WERI-Rb-1 (cell line): Measurements from ENCODE around the gene DGKI.

Experiments
- DNase-seq: peaks from one replicate; pipeline ENCODE4 v3.0.0-alpha.2; 2020
- H3K27ac ChIP-seq: fragments of 250-450 bp; sonication (Bioruptor Pico); 2 replicates; pipeline ENCODE4 v1.5.1; 2020; ENCODE audit warnings: mild to moderate bottlenecking, moderate library complexity
- H3K27me3 ChIP-seq: fragments of 250-450 bp; sonication (Bioruptor Pico); 2 replicates; pipeline ENCODE4 v1.5.1; 2021; ENCODE audit warnings: mild to moderate bottlenecking, low read depth, moderate library complexity; ENCODE audit not compliant: insufficient read depth, severe bottlenecking
- H3K36me3 ChIP-seq: fragments of 250-450 bp; sonication (Bioruptor Pico); 2 replicates; pipeline ENCODE4 v1.5.1; 2020; ENCODE audit warnings: mild to moderate bottlenecking, moderate library complexity
- H3K4me3 ChIP-seq: 2 replicates; pipeline ENCODE4 v1.5.1; 2011; ENCODE audit warnings: low read depth, mild to moderate bottlenecking, control low read depth, low read length
- H3K9me3 ChIP-seq: fragments of 250-450 bp; sonication (Bioruptor Pico); 2 replicates; pipeline ENCODE4 v1.5.1; 2021; ENCODE audit warnings: mild to moderate bottlenecking, moderate library complexity; ENCODE audit not compliant: severe bottlenecking
- CTCF ChIP-seq: IDR thresholded peaks from 2 replicates; pipeline ENCODE4 v1.5.1; 2011; ENCODE audit warnings: low read depth, mild to moderate bottlenecking, control low read depth, inconsistent platforms, low read length

DGKI gene

DNA sequence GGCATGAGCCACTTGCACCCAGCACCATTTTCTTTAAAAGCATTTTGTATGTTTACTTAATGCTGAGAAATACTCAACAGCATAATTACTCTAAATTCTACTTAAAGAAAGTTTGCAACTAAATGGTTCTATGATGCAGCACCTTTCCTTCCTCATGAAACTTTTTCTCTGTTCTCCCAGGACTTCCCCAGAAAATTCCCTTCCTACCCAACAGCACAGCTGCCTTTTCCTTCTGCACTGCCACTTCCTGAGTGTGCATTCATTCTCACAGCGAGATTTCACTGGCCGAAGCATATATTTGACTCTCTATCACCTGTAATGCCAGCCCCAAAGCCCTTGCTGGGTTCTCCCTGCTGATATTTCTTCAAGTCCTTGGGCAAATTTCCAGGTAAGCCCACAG, 41.5 kb upstream of the DGKI start:
- TF ChIP-seq CTCF: no peak
- Histone ChIP-seq H3K4me3 (no peak overlapping the region), H3K27me3 (no peaks in the 10 kb centered on the region), H3K27ac (no peak overlapping the region), H3K9me3 (no peaks in the 10 kb centered on the region), H3K36me3 (no peaks in the 10 kb centered on the region; the same call in 1 of the 2 replicates)
- no peak for DNase-seq

DNA sequence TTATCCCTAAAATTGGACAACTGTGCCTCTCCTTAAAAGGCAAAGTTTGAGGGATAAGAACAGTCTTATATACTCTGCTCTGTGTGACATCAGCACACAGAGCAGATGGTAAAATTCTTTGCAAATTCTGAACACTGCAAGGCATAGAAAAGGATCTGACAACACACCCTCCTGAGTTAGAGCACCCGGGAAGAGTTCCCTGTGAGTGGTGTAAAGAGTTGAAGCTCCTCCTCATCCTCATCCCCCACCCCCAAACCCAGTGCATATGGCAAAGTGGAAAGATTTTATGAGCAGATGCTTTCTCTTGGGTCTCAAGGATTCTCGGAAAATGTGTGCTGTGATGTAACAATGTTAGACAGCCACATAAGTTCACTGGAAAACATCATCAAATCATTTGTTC, 40.0 kb upstream of the DGKI start:
- no peaks in the 10 kb centered on the region for H3K9me3 ChIP-seq
- no peak overlapping the region for H3K4me3 ChIP-seq
- no peaks in the 10 kb centered on the region for H3K27me3 ChIP-seq
- H3K36me3 ChIP-seq: peaks cover 10% of the 10 kb centered on the region; the same call in 1 of the 2 replicates
- DNase-seq: no peak
- H3K27ac ChIP-seq: no peak overlapping the region
- TF ChIP-seq CTCF: no peak

DNA sequence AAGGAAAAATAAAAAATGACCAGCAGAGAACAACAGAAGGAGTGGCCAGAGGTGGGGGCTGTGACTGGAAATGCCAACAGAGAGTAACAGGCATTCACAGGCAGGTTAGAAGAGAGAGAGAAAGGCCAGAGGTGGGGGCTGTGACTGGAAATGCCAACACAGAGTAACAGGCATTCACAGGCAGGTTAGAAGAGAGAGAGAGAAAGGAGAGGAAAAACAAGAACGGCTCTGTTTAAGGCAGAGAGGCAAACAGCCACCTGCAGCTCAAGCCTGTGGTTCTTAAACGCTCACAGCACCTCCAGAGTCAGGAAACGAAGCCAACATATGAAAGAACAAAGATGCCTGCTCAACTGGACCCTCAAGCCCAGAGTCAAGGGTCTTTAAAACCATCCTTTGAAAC, 39.5 kb upstream of the DGKI start:
- H3K27ac ChIP-seq: no peak overlapping the region

DNA sequence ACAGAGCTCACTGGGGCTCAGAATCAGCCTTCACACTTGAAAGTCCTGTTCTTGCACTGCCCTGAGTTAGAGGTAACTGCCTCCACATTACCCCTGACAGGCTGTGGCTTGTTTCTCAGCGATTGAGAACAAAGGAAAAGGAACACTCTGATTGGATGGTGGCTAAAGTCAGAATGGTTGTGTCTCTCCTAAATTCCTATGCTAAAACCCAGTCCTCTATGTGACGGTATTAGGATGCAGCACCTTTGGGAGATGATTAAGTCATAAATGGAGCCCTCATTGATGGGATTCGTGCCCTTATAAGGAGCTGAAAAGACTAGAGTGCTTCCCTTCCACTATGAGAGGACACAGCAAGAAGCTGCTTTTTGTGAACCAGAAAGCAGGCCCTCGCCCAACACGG, 38.9 kb upstream of the DGKI start:
- no peaks in the 10 kb centered on the region for H3K9me3 ChIP-seq
- no peak for DNase-seq
- no peak overlapping the region for H3K4me3 ChIP-seq
- TF ChIP-seq CTCF: no peak
- H3K36me3 ChIP-seq: peaks cover 10% of the 10 kb centered on the region; the same call in 1 of the 2 replicates
- no peak overlapping the region for H3K27ac ChIP-seq
- H3K27me3 ChIP-seq: no peaks in the 10 kb centered on the region

More for the DNA sequence above, 39.5 kb upstream of the DGKI start:
- H3K27me3 ChIP-seq: no peaks in the 10 kb centered on the region
- H3K4me3 ChIP-seq: no peak overlapping the region
- H3K36me3 ChIP-seq: peaks cover 10% of the 10 kb centered on the region; the same call in 1 of the 2 replicates
- no peaks in the 10 kb centered on the region for H3K9me3 ChIP-seq
- no peak for TF ChIP-seq CTCF
- DNase-seq: no peak

DNA sequence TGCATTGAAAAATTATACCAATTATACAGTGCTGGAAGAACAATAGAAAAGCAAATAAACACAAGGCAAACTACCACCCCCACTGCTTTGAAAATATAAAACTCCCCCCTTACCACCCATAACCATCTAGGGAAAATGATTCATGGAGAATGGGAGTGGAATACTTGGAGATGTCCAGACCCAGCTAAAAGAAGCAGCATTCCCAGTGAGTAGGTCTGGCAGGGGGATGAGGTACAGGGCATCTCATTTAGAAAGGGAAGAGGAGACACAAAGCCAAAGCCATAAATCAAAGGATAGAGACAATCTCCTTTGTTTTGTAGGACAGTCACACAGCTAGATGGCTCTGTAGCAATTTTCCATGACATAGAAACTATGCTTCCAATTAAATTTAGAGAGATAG, 36.0 kb upstream of the DGKI start:
- Histone ChIP-seq H3K27me3 (no peaks in the 10 kb centered on the region), H3K27ac (no peak overlapping the region), H3K9me3 (no peaks in the 10 kb centered on the region), H3K36me3 (peaks cover 15% of the 10 kb centered on the region; the same call in 1 of the 2 replicates), H3K4me3 (no peak overlapping the region)
- no peak for TF ChIP-seq CTCF
- no peak for DNase-seq

DNA sequence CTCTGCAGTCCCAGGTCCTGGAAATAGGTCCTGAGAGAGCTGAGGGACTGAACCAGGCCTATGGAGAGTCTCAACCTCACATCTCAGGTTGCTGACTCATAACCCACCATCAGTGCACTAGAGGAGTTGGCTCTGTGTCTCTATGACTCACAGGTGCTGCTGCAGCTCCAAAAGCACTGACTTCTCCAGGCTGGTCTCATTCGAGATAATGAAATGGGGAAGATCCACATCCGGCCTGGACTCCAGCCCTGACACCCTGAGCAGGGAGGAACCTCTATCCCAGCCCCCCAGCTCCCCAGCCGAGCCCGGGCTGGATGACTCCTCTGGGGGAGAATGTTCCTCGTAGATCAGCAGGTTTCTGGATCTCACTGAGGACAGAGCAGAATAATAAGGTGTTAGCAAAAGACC, 35.5 kb upstream of the DGKI start:
- TF ChIP-seq CTCF: no peak
- no peak overlapping the region for H3K27ac ChIP-seq
- H3K27me3 ChIP-seq: no peaks in the 10 kb centered on the region

More for the DNA sequence above, 35.5 kb upstream of the DGKI start:
- no peaks in the 10 kb centered on the region for H3K9me3 ChIP-seq
- no peak overlapping the region for H3K4me3 ChIP-seq
- H3K36me3 ChIP-seq: peaks cover 15% of the 10 kb centered on the region; the same call in 1 of the 2 replicates
- DNase-seq: no peak
